Mesendoderm (in vitro differentiated cells): ENCODE data around the gene TASP1.

Experiments
- DNase-seq: peaks from one replicate; pipeline ENCODE4 v3.0.0; 2013
- H2AK5ac ChIP-seq: 2 replicates; pipeline ENCODE4 v1.6.1; 2013; ENCODE audit warnings: low read length, inconsistent platforms
- H2BK120ac ChIP-seq: 2 replicates; pipeline ENCODE4 v1.6.1; 2013; ENCODE audit warnings: low read depth, mild to moderate bottlenecking, low read length, moderate library complexity, mixed read lengths
- H2BK15ac ChIP-seq: replicated peaks from 2 replicates; pipeline ENCODE4 v1.6.1; 2013; ENCODE audit warnings: low read depth, mild to moderate bottlenecking, moderate library complexity
- H2BK5ac ChIP-seq: 2 replicates; pipeline ENCODE4 v1.6.1; 2013; ENCODE audit warnings: low read length, inconsistent platforms
- H3K18ac ChIP-seq: 2 replicates; pipeline ENCODE4 v1.6.1; 2013; ENCODE audit warnings: mild to moderate bottlenecking, low read length, mixed read lengths
- H3K23ac ChIP-seq: one replicate; pipeline ENCODE4 v1.6.1; 2013; ENCODE audit warnings: low read length
- H3K27ac ChIP-seq: 2 replicates; pipeline ENCODE4 v1.5.1; 2013; ENCODE audit warnings: low read depth, mild to moderate bottlenecking, inconsistent platforms, low read length, moderate library complexity
- H3K27me3 ChIP-seq: 2 replicates; pipeline ENCODE4 v1.6.1; 2013; ENCODE audit warnings: low read length, control low read depth, mild to moderate bottlenecking, inconsistent platforms; ENCODE audit not compliant: insufficient read depth, poor library complexity
- H3K36me3 ChIP-seq: 2 replicates; pipeline ENCODE4 v1.6.1; 2013; ENCODE audit warnings: low read length, inconsistent platforms; ENCODE audit not compliant: control insufficient read depth, insufficient read depth
- H3K4ac ChIP-seq: one replicate; pipeline ENCODE4 v1.6.1; 2013; ENCODE audit warnings: low read depth, mild to moderate bottlenecking, low read length, moderate library complexity
- H3K4me1 ChIP-seq: 2 replicates; pipeline ENCODE4 v1.6.1; 2013; ENCODE audit warnings: low read depth, low read length, inconsistent platforms; ENCODE audit not compliant: control insufficient read depth
- H3K4me2 ChIP-seq: 2 replicates; pipeline ENCODE4 v1.6.1; 2013; ENCODE audit warnings: low read length
- H3K4me3 ChIP-seq: 2 replicates; pipeline ENCODE4 v1.5.1; 2013; ENCODE audit warnings: mild to moderate bottlenecking, low read length
- H3K56ac ChIP-seq: one replicate; pipeline ENCODE4 v1.6.1; 2013; ENCODE audit warnings: low read length
- H3K79me1 ChIP-seq: 2 replicates; pipeline ENCODE4 v1.6.1; 2013; ENCODE audit warnings: low read length, inconsistent platforms
- H3K79me2 ChIP-seq: 2 replicates; pipeline ENCODE4 v1.6.1; 2013; ENCODE audit warnings: mild to moderate bottlenecking, low read length; ENCODE audit not compliant: control insufficient read depth, insufficient read depth
- H3K9ac ChIP-seq: 2 replicates; pipeline ENCODE4 v1.6.1; 2013; ENCODE audit warnings: low read length, inconsistent platforms
- H4K5ac ChIP-seq: one replicate; pipeline ENCODE4 v1.6.1; 2013; ENCODE audit warnings: low read length
- H4K8ac ChIP-seq: one replicate; pipeline ENCODE4 v1.6.1; 2013; ENCODE audit warnings: low read depth, mild to moderate bottlenecking, control low read depth, low read length, moderate library complexity
- WGBS: extraction: QIAGEN DNeasy Blood & Tissue Kit; methylation state at CpG from one replicate; pipeline ENCODE4 v1.1.7; 2013; ENCODE audit warnings: low lambda C conversion rate, missing lambda C conversion rate; ENCODE audit not compliant: insufficient coverage; ENCODE audit errors: extremely low coverage; 5-methylcytosine and 5-hydroxymethylcytosine counted together

TASP1 gene

DNA sequence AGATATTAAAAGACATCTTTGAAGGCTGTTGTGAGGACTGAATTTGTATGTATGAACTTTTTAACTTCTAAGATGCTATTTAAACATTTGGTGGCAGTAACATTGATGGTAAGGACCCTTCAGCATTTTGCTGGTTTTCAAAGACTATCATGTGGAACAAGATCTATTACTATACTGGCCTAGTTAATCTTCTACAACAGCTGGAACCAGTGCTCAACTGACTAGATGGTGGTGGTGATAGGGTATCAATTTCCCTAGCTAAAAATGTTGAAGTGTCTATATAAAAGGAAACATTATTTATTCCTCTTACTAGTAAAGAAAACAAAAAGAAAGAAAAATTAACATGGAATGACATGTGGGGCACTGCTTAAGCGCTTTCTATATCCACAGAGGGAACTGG lies 195.7 kb downstream of the TASP1 start:
- Histone ChIP-seq H3K18ac (no peak overlapping the region), H3K4me2 (no peak overlapping the region), H2BK120ac (no peak overlapping the region), H3K4me3 (no peak overlapping the region), H2AK5ac (no peak overlapping the region), H2BK15ac (no peak overlapping the region), H3K36me3 (no peaks in the 10 kb centered on the region), H3K27me3 (no peaks in the 10 kb centered on the region), H2BK5ac (no peak overlapping the region), H3K9ac (no peak overlapping the region), H3K4ac (no peak overlapping the region), H3K23ac (no peak overlapping the region), H3K79me2 (no peaks in the 10 kb centered on the region), H3K27ac (no peak overlapping the region), H4K5ac (no peak overlapping the region), H3K4me1 (peaks cover 8% of the 10 kb centered on the region), H3K56ac (no peak overlapping the region), H4K8ac (no peak overlapping the region), H3K79me1 (no peaks in the 10 kb centered on the region)
- no peak for DNase-seq
- no CpG with 5 or more reads among the region's 1 CpG for WGBS

DNA sequence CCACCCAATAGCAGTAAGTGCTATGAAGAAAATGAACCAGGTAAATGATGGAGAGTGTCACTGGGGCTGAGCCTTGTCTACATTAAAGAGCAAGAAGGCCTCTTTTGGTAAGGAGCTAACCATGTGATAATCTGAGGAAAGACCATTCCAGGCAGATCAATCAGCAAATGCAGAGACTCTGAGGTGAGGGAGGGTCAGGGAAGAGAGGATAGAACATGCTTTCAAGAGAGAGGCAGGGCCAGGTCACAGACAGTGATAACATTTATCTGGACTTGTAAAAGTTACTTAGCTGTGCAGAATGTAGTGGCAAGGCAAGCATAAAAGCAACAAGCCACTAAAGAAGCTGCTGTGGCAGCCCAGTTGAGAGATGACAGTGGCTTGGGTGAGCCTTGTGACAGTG lies 197.3 kb downstream of the TASP1 start:
- no peak overlapping the region for H2BK5ac ChIP-seq
- no peak overlapping the region for H3K18ac ChIP-seq
- no peak overlapping the region for H3K56ac ChIP-seq
- no peaks in the 10 kb centered on the region for H3K36me3 ChIP-seq
- H3K4me2 ChIP-seq, result no peak overlapping the region
- H3K27ac ChIP-seq, result no peak overlapping the region
- no peak overlapping the region for H3K4me3 ChIP-seq
- no peak overlapping the region for H4K5ac ChIP-seq
- no peaks in the 10 kb centered on the region for H3K79me1 ChIP-seq
- no peak overlapping the region for H3K4ac ChIP-seq
- H4K8ac ChIP-seq, result no peak overlapping the region
- no peak overlapping the region for H3K23ac ChIP-seq
- no peak overlapping the region for H2BK120ac ChIP-seq
- no peaks in the 10 kb centered on the region for H3K79me2 ChIP-seq
- peak; percentile 40 for DNase-seq
- peaks cover 8% of the 10 kb centered on the region for H3K4me1 ChIP-seq
- no peaks in the 10 kb centered on the region for H3K27me3 ChIP-seq
- H3K9ac ChIP-seq, result no peak overlapping the region
- no peak overlapping the region for H2AK5ac ChIP-seq
- H2BK15ac ChIP-seq, result no peak overlapping the region

DNA sequence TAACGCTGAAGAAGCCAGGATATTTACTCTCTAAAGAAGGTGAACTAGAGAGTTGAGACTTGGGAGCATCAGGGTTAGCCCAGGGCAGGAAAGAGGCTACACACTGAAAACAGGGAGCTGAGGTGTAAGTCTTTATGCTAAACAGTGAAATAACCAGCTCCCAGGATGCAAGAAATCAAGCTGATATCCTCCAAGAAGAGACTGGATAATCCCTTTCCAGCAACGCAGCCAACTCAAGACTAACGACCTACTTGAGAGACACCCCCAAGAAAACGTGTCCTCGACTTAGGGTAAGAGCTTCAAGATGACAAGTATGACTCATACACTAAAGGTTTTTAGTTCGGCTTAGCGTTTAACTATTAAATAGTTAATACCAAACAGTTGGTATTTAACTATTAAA lies 202.2 kb downstream of the TASP1 start:
- H3K18ac ChIP-seq, result no peak overlapping the region
- no peak overlapping the region for H2BK120ac ChIP-seq
- no peaks in the 10 kb centered on the region for H3K79me2 ChIP-seq
- no peak overlapping the region for H3K4me2 ChIP-seq
- H2BK15ac ChIP-seq, result no peak overlapping the region
- no peaks in the 10 kb centered on the region for H3K36me3 ChIP-seq
- peaks cover 5% of the 10 kb centered on the region for H3K4me1 ChIP-seq
- H2BK5ac ChIP-seq, result no peak overlapping the region
- no peak overlapping the region for H3K27ac ChIP-seq
- WGBS, result no CpG with 5 or more reads among the region's 7 CpGs
- H3K56ac ChIP-seq, result no peak overlapping the region
- H2AK5ac ChIP-seq, result no peak overlapping the region
- H3K4ac ChIP-seq, result no peak overlapping the region
- H3K4me3 ChIP-seq, result no peak overlapping the region
- H4K5ac ChIP-seq, result no peak overlapping the region
- H3K79me1 ChIP-seq, result no peaks in the 10 kb centered on the region
- no peak for DNase-seq
- no peak overlapping the region for H3K23ac ChIP-seq
- H4K8ac ChIP-seq, result no peak overlapping the region
- H3K27me3 ChIP-seq, result no peaks in the 10 kb centered on the region
- H3K9ac ChIP-seq, result no peak overlapping the region

DNA sequence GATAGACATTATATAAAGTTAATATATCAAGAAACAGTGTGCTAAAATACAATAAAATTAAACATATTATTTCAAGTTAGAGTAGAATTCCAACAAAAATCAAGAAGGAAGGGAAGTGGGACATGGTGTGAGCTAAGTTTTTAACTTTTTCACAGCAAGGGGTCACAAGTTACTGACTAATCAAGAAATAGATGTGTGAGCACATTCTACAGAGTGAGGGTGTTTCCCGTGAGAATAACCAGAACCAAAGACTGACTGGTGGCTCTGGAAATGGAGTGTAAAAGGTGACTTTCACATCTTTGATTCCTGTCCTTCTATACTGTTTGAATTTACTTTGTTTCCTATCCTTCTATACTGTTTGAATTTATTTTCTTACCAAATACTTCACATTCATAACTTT lies 206.6 kb downstream of the TASP1 start:
- H4K8ac ChIP-seq, result no peak overlapping the region
- no peak overlapping the region for H3K4ac ChIP-seq
- H3K4me2 ChIP-seq, result no peak overlapping the region
- H3K27ac ChIP-seq, result no peak overlapping the region
- no peak overlapping the region for H2BK120ac ChIP-seq
- DNase-seq, result no peak
- H3K9ac ChIP-seq, result no peak overlapping the region
- no peaks in the 10 kb centered on the region for H3K36me3 ChIP-seq
- no peak overlapping the region for H2AK5ac ChIP-seq
- no peaks in the 10 kb centered on the region for H3K79me2 ChIP-seq
- H4K5ac ChIP-seq, result no peak overlapping the region
- no peak overlapping the region for H3K56ac ChIP-seq
- no peaks in the 10 kb centered on the region for H3K4me1 ChIP-seq
- no CpG with 5 or more reads among the region's 1 CpG for WGBS
- H3K27me3 ChIP-seq, result no peaks in the 10 kb centered on the region
- no peak overlapping the region for H3K4me3 ChIP-seq
- no peak overlapping the region for H3K23ac ChIP-seq
- no peaks in the 10 kb centered on the region for H3K79me1 ChIP-seq
- H3K18ac ChIP-seq, result no peak overlapping the region
- no peak overlapping the region for H2BK5ac ChIP-seq
- H2BK15ac ChIP-seq, result no peak overlapping the region

- no CpG with 5 or more reads among the region's 9 CpGs for WGBS
- Histone ChIP-seq H3K4me1 (no peaks in the 10 kb centered on the region), H2AK5ac (no peak overlapping the region), H3K9ac (no peak overlapping the region), H3K79me2 (no peaks in the 10 kb centered on the region), H4K5ac (no peak overlapping the region), H3K4ac (no peak overlapping the region), H3K79me1 (no peaks in the 10 kb centered on the region), H2BK5ac (no peak overlapping the region), H3K27ac (no peak overlapping the region), H2BK15ac (no peak overlapping the region), H3K56ac (no peak overlapping the region), H3K4me3 (no peak overlapping the region), H3K18ac (no peak overlapping the region), H3K27me3 (no peaks in the 10 kb centered on the region), H2BK120ac (no peak overlapping the region), H4K8ac (no peak overlapping the region), H3K23ac (no peak overlapping the region), H3K4me2 (no peak overlapping the region), H3K36me3 (no peaks in the 10 kb centered on the region)
- no peak for DNase-seq
These were observed 208.3 kb downstream of the TASP1 start for GRCh38 chr20:13430346-13431002.

DNA sequence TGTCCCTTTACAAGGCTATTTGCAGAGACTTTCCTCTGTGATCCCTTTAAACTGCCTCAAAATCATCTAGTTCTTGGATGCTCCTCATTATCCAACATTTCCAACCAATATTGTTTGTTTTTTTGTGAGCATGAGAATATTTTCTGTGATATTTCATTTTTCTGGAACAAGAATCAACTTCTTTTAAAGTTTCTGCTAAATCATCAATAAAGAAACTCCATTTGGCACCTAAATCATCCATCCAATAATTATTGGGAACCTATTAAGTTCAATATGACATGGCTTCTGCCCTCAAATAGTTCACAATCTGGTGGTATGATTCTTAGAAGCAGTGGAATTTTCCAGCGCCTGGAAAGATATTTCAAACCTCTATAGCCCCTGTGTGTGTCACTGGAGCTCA lies 210.0 kb downstream of the TASP1 start:
- H3K4me1 ChIP-seq, result no peaks in the 10 kb centered on the region
- no peak for DNase-seq
- H3K18ac ChIP-seq, result no peak overlapping the region
- no peak overlapping the region for H3K4ac ChIP-seq
- H2AK5ac ChIP-seq, result no peak overlapping the region
- H3K4me2 ChIP-seq, result no peak overlapping the region
- no peak overlapping the region for H3K56ac ChIP-seq
- H3K27me3 ChIP-seq, result no peaks in the 10 kb centered on the region
- H3K79me2 ChIP-seq, result no peaks in the 10 kb centered on the region
- H2BK5ac ChIP-seq, result no peak overlapping the region
- no peak overlapping the region for H3K9ac ChIP-seq
- no peak overlapping the region for H3K27ac ChIP-seq
- H2BK120ac ChIP-seq, result no peak overlapping the region
- no peak overlapping the region for H4K8ac ChIP-seq
- no peaks in the 10 kb centered on the region for H3K79me1 ChIP-seq
- WGBS, result no CpG with 5 or more reads among the region's 1 CpG
- no peak overlapping the region for H2BK15ac ChIP-seq
- H3K23ac ChIP-seq, result no peak overlapping the region
- no peak overlapping the region for H4K5ac ChIP-seq
- H3K4me3 ChIP-seq, result no peak overlapping the region
- H3K36me3 ChIP-seq, result no peaks in the 10 kb centered on the region
